Activated T-helper 1 cell treated with anti-CD3 and anti-CD28 coated beads, Interleukin-2, amount 50 U/mL, for 16 hours (primary cell): Measurements from ENCODE around the gene RAB1A.

Experiments
- DNase-seq, 2 donors: peaks; one replicate each; pipeline ENCODE4 v3.0.0-alpha.2; 2020; ENCODE audit warnings: low read depth in 1 of 2, low spot score in 1 of 2

RAB1A gene

GRCh38 chr2:65061910-65062339, 68.0 kb downstream of the RAB1A start:
- no peak for DNase-seq

- no peak for DNase-seq
These were observed 68.6 kb downstream of the RAB1A start for GRCh38 chr2:65061146-65061909.

- no peak for DNase-seq
These were observed 70.8 kb downstream of the RAB1A start for GRCh38 chr2:65059071-65059470.

DNA sequence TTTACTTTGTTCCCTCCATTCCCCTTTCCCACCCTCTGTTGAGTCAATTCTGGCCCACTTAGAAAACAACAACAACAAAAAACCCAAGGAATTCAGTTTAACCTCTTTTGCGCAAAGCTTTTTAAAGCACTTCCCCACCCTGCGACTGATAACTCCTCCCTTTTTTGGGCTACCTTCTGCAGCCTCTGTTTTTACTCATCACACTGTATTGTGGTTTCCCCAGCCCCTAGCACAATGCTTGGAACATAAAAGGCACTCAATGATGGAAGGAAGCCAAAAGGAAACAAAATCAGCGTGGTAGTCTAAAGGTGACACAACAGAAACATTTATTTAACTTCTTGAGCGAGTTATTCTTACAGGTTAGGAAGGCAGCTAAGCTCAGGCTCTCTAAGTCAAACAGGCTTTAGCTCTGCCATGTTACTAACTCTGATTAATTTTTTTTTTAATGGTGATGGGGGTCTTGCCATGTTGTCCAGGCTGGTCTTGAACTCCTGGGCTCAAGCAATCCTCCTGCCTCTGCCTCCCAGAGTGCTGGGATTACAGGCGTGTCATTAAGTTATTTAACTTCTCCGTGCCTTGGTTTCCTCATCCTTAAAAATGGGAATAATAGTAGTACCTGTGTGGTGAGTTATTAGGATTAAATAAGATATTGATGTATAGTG, 72.4 kb downstream of the RAB1A start:
- peak in 1 of 2 donors; percentile 38 for DNase-seq

GRCh38 chr2:65057054-65057375, 72.9 kb downstream of the RAB1A start:
- no peak for DNase-seq

DNA sequence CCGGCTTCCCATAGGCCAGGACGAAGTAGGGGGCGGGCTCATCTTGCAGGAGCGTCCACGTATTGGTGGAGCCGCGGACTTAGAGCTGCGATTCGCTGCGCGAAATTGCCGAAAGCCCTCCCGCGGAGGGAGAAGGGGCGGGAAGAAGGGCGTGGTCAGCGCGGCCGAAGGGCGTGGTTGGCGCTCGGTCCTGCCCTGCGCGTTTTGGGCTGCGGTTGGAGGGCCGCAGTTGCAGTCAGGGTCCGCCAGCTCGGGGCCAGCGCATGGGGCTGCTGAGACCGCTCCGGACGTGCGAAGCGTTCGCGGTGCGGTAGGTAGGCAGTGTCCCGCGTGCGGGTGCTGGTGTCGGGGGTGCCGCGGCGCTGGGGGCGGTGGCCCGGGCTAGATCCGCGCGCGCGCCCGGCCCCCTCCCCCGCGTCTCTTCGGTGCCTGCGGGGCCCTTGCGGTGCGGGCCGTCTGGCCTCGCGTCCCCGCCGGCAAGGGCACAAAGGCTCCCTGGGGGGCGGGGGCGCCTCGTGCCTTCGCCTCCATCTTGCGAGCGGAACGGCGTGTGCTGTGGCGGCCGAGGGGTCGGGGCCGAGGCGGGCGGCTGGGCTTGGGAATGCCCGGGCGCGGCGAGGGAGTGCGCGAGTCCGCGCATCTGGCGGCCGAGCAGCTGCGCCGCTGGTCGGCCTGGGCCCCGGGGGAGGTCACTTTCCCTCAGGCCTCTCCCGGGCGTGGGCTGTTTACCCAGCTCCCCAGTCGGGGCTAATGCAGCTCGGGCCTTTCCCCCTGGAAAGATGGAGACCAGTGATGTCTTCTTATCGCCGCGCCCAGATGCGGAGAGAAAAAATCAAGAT, 73.5 kb downstream of the RAB1A start, which contains the start of gene CEP68:
Gene CEP68 (plus strand): TSS at position 202 of the 839 bp plus-strand sequence. CDS start 13,029 bp downstream, outside the sequence.
- DNase-seq: peak; percentile 92 to 93

DNA sequence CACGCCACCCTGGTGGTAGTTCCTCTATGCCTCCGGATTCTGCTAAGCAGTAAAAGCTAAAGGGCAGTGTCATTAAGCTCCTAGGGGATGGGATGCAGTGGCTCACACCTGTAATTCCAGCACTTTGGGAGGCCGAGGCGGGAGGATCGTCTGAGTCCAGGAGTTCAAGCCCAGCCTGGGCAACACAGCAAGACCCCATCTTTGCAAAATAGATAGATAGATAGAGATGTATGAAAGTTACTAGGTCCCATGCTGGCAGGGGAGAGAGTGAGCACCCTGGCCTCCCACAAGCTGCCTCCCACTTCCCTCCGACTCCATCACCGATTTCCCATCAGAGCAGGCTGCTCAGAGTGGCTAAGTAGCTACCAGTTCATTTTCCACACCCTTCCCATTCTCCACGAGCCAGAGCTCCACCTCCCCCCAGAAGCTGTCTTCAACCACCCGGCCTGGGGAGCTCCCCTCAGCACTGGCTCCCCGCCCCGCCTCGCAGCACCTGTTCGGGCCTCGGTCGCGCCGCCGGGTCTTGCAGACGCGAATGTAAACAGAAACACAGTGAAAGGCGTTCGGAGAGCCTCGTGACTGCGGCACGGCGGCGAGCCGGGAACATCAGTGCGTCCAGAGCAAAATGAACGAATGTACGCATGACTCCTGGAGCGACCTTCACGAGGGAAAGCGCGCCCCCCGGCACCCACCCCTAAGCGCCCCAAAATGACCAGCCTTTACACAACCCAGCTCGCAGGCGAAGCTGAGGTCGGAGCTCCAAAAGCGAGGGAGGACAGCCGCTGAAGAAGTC, 74.3 kb downstream of the RAB1A start:
- DNase-seq: no peak

- DNase-seq: no peak
These were observed 75.0 kb downstream of the RAB1A start for GRCh38 chr2:65054749-65055421.

GRCh38 chr2:65053199-65053598, 76.7 kb downstream of the RAB1A start:
- no peak for DNase-seq

DNA sequence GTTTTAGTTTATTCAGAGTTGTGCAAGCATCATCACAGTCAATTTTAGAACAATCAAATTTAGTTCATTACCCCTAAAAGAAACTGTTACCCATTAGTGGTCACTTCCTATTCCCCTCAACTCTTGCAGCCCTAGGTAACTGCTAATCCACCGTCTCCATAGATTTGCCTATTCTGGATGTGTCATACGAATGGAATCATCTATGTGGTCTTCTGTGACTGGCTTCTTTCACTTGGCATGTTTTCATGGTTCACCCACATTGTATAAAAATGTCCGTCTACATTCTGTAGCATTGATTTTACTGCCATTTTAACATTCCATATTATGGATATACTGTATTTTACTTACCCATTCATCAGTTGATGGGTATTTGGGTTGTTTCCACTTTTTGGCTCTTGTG, 79.0 kb downstream of the RAB1A start:
- no peak for DNase-seq

GRCh38 chr2:65049010-65049639, 80.8 kb downstream of the RAB1A start:
- no peak for DNase-seq

DNA sequence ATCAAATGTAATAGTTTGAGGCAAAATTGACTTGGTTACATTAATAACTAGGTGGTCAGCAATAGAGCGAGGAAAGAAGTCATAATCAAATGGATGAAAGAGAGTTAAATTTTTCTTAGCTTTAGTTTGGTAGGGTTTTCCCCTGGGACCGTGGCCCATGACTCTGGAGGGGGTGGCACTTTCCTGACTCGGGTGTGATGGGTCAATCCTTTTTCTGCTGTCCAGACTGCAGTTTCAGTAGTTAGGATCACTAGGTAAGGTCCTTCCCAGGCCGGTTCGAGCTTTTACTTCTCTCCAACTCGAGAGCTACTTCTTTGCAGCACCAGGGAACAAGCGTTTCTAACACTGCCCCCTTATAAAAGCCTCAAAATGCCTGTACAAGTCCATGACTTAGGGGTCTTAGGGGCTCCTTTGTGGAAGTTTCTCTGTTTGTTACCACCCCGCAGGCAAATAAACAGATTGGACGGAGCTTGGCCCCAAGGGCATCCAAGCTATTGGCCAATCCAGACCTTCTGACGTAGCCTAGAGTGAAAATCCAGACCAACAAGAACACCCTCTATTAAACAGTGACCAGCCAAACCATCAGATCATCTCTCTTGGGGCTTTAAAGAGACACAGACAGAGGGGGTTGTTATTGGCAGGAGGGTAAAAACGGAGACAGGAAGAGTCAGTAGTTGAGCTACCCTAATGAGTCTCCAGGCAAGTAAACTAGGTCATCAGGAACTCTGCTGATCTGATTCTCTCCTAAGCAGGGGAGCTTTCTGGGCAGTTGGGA, 83.1 kb downstream of the RAB1A start:
- no peak for DNase-seq

GRCh38 chr2:65045651-65046050, 84.3 kb downstream of the RAB1A start:
- DNase-seq: no peak

DNA sequence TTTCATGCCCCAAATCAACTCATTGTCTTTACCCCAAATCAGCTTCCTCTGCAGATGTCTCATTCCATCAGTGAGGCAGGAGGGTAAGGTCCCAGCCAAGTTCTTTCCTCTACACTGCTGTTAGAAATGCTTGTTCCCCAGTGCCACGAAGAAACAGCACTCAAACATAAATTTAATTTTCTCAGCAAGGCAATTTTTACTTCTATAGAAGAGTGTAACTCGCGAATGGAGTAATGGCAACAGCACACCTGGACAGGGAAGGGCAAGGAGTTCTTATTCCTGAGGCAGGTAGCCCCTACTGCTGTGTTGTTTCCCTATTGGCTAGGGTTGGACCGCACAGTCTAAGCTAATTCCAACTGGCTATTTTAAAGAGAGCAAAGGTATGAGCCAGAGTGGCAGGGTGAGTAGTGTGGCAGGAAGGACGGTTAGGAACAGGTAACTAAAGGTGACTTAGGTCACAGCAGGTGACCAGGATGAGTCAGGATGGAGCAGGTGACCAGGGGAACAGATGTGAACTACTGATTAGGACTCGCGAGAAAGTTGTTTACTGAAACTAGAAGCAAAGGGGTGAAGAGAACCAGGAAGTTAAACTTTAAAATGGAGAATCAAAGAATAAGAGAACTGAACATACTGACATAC, 85.7 kb downstream of the RAB1A start:
- no peak for DNase-seq

DNA sequence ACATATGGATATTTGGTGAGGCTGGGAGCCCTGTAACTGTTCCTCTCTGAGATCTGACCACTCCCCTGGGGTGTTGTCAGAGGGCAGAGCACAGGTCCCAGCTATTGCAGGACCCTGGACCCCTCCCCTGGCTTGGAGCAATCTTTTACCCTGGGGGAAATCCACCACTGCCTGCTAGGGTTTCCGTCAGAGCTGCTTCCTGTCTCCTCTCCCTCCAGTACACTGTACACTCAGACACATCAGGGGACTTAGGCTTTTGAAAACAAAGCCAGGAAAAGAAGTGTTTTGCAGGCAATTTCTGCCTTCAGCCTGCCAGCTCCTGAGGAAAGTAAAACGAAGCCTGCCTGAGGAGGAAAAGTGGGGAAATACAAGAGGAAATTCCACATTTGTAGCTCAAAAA, 86.9 kb downstream of the RAB1A start:
- no peak for DNase-seq

DNA sequence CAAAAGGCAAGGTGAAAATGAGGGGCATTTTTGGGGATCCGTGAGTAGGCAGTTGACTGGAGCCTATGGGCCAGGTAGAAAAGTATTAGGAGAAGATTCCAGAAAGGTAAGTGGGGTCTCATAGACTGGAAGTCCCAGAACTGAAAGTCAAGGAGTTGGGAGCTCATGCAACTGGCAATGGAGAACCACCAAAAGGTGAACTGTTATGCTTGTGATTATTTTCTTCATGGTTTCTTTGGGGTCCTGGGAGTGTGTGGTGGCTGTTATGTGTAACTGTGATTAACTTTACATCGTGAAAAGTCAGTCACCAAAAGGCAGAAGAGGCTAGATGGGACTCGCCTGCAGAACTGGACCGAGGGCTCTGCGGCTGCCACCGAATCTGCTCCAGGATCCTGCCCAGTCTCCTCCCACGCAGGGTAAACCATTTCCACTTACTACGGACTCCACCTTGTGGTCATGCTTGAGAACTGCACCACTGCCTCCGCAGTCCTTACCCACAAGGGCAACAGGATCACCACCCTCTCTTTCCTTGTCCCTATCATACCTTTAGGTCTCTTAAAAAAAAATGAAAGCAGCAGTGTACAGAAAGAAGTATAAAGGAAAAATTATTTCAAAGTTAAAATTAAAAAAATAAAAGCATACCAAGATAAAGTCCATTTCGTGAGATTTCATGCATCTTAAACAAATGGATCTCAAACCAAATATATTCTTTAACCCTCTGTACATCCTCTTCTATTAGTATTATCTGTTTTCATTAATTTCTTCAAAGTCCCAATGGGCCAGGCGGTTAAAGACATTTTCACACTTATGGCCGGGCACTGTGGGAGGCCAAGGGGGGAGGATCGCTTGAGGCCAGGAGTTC, 89.3 kb downstream of the RAB1A start:
- peak; percentile 51 to 53 for DNase-seq

DNA sequence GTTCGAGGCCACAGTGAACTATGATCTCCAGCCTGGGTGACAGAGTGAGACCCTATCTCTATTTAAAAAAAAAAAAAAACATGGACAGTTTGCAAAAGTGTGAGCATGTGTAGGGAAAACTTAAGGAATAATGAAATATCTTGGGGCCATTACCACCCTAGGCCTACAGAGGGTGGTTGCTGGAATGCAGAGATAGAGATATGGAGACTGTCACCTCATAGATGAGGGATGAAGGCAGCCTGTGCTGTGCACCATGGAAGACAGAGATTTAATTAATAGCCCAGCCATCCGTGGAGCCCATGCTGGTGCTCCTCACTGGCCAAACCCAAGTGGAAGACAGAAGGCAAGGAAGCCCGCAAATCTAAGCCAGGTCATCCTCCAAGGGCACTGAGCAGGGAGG, 90.3 kb downstream of the RAB1A start:
- DNase-seq: no peak

DNA sequence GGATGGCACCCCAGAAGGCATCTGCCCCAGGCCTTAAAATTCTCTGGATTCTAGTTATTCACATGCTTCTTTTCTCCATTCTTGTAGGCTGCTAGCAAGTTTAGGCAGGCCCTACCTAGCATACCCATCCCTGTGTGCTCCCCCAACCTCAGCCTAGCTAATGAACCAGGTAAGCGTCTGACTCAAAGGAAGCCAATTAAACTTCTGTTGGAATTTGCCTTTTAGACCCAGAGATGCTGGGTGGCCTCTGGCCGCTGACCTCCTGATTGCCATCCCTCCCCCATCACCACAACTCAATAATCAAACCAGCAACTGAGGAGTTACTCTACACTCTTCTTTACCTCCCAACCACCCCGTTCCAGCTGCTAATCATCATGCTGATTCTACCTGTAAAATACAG, 92.7 kb downstream of the RAB1A start:
- no peak for DNase-seq
